HepG2 (cell line): ENCODE results near the gene KMT2E. TPM values are rescaled to one million over a fixed set of nuclear protein-coding genes. Genes with fewer than 3 reads are reported as not detected.

ENCODE experiments used
- ATAC-seq: fragments of 200-7000 bp; cut with Tn5 transposase; 3 replicates; pipeline ENCODE4 v1.9.1; 2020; ENCODE audit warnings: mild to moderate bottlenecking, moderate library complexity
- BruUV-seq: library from RNA; stranded (reverse); fragments of 400-500 nt; replicated peaks from 2 replicates; lab custom pipeline; 2021; lab: Mats Ljungman, UMichigan
- CTCF ChIA-PET: fragments of 300-600 bp; formaldehyde crosslinking; extraction: SDS; loops from one replicate; lab custom pipeline; 2021; ENCODE audit warnings: low total read pairs, inconsistent platforms, low intra/inter-chr PET ratio; lab: Yijun Ruan, JAX
- POLR2A ChIA-PET: fragments of 350-600 bp; sonication (Branson Sonifier 250); formaldehyde crosslinking; loops from one replicate; lab custom pipeline; 2020; ENCODE audit warnings: antibody characterized with exemption, inconsistent platforms; lab: Yijun Ruan, JAX
- DNase-seq: peaks from one replicate; pipeline ENCODE4 v3.0.0-alpha.2; 2015; ENCODE audit warnings: low spot score
- FAIRE-seq: peaks from 3 replicates; lab custom pipeline; 2011; peaks lifted over from hg19 to GRCh38; lab: Jason Lieb, UNC
- H2AFZ ChIP-seq: one replicate; pipeline ENCODE4 v1.6.1; 2011; ENCODE audit warnings: low read length, inconsistent platforms
- H3K27ac ChIP-seq: fragments of 300-600 bp; 3 replicates; pipeline ENCODE4 v1.8.0; 2011; ENCODE audit warnings: mixed run types, mild to moderate bottlenecking, mixed read lengths, low read length, inconsistent platforms; ENCODE audit not compliant: insufficient read depth; ENCODE audit errors: extremely low read length
- H3K27me3 ChIP-seq, 2 experiments: fragments of 200-600 bp in 1 of 2; 2 replicates in 1 of 2; 3 replicates in 1 of 2; pipeline versions ENCODE4 v1.6.0 to v1.8.0; 2011; ENCODE audit warnings: low read length in 2 of 2, mild to moderate bottlenecking in 2 of 2, moderate library complexity in 2 of 2, inconsistent platforms in 1 of 2; ENCODE audit not compliant: insufficient read depth in 2 of 2, control insufficient read depth in 1 of 2
- H3K36me3 ChIP-seq, 2 experiments: fragments of 200-600 bp in 1 of 2; replicated peaks in 1 of 2; 2 replicates in 1 of 2; 3 replicates in 1 of 2; pipeline versions ENCODE4 v1.5.1 to v1.8.0; 2011; ENCODE audit warnings: low read length in 2 of 2, inconsistent platforms in 1 of 2; ENCODE audit not compliant: insufficient read depth in 2 of 2, control insufficient read depth in 1 of 2
- H3K4me1 ChIP-seq: 2 replicates; pipeline ENCODE4 v1.5.1; 2012; ENCODE audit warnings: low read length, inconsistent platforms; ENCODE audit not compliant: insufficient read depth
- H3K4me2 ChIP-seq: 2 replicates; pipeline ENCODE4 v1.6.0; 2011; ENCODE audit warnings: low read depth, low read length, inconsistent platforms
- H3K4me3 ChIP-seq, 3 experiments: fragments of 200-600 bp in 1 of 3; sonication (generic), shearing (Covaris generic) in 1 of 3; replicated peaks in 1 of 3; 2 replicates each; pipeline ENCODE4 v1.5.1; 2011 to 2016; ENCODE audit warnings: low read length in 3 of 3, inconsistent platforms in 2 of 3, low read depth in 2 of 3, mild to moderate bottlenecking in 2 of 3, control low read depth in 1 of 3, mixed read lengths in 1 of 3; ENCODE audit not compliant: insufficient read depth in 1 of 3
- H3K79me2 ChIP-seq: one replicate; pipeline ENCODE4 v1.6.1; 2011; ENCODE audit warnings: low read length, inconsistent platforms; ENCODE audit not compliant: insufficient read depth
- H3K9ac ChIP-seq: 2 replicates; pipeline ENCODE4 v1.6.0; 2011; ENCODE audit warnings: mild to moderate bottlenecking, low read depth, low read length, inconsistent platforms; ENCODE audit not compliant: insufficient read depth
- H3K9me3 ChIP-seq: 2 replicates; pipeline ENCODE4 v1.5.1; 2012; ENCODE audit warnings: mild to moderate bottlenecking, low read length
- H4K20me1 ChIP-seq: 2 replicates; pipeline ENCODE4 v1.6.0; 2011; ENCODE audit warnings: inconsistent platforms, mild to moderate bottlenecking, low read length, moderate library complexity; ENCODE audit not compliant: insufficient read depth
- CENPT ChIP-seq: sonication (generic); formaldehyde crosslinking; IDR thresholded peaks from 2 replicates; pipeline ENCODE4 v1.8.0; 2022; ENCODE audit warnings: low read depth, mild to moderate bottlenecking, moderate library complexity, missing genetic modification reagents
- MAFK ChIP-seq, 2 experiments: IDR thresholded peaks in 1 of 2; conservative IDR thresholded peaks in 1 of 2; 2 replicates each; pipeline ENCODE4 v1.6.1; 2011; ENCODE audit warnings: improper control_type of control experiment in 2 of 2, low read length in 2 of 2
- MEIS1 ChIP-seq: sonication (generic); formaldehyde crosslinking; IDR thresholded peaks from 2 replicates; pipeline ENCODE4 v1.9.0; 2021; ENCODE audit warnings: mild to moderate bottlenecking, missing genetic modification reagents, moderate library complexity, borderline replicate concordance
- MXD4 ChIP-seq: IDR thresholded peaks from 2 replicates; pipeline ENCODE4 v1.6.1; 2016; ENCODE audit warnings: mild to moderate bottlenecking, missing biosample characterization, missing genetic modification reagents
- PHF8 ChIP-seq: sonication (generic); formaldehyde crosslinking; IDR thresholded peaks from 2 replicates; pipeline ENCODE4 v1.5.0; 2020; ENCODE audit warnings: missing genetic modification reagents
- RFXANK ChIP-seq: IDR thresholded peaks from 2 replicates; pipeline ENCODE4 v1.6.1; 2016
- SKI ChIP-seq: fragments of 450-650 bp; IDR thresholded peaks from one replicate; pipeline ENCODE4 v1.6.1; 2018; ENCODE audit warnings: mild to moderate bottlenecking; ENCODE audit not compliant: partially characterized antibody
- SNRNP70 ChIP-seq: fragments of 200-400 bp; formaldehyde crosslinking; IDR thresholded peaks from 2 replicates; pipeline ENCODE4 v1.6.1; 2017; ENCODE audit warnings: mild to moderate bottlenecking, low read depth, low read length, moderate library complexity
- SYNCRIP ChIP-seq: fragments of 200-400 bp; formaldehyde crosslinking; IDR thresholded peaks from 2 replicates; pipeline ENCODE4 v1.6.1; 2018; ENCODE audit warnings: mild to moderate bottlenecking, low read depth, low read length; ENCODE audit not compliant: insufficient read depth
- U2AF2 ChIP-seq: fragments of 200-400 bp; formaldehyde crosslinking; IDR thresholded peaks from 2 replicates; pipeline ENCODE4 v1.6.1; 2017; ENCODE audit warnings: low read depth, mild to moderate bottlenecking, low read length
- ZNF30 ChIP-seq: sonication (generic); formaldehyde crosslinking; IDR thresholded peaks from 2 replicates; pipeline ENCODE4 v1.5.0; 2020; ENCODE audit warnings: mild to moderate bottlenecking, missing genetic modification reagents
- ZNF430 ChIP-seq: sonication (generic); formaldehyde crosslinking; IDR thresholded peaks from 2 replicates; pipeline ENCODE4 v1.9.0; 2021; ENCODE audit warnings: mild to moderate bottlenecking, missing genetic modification reagents
- ZNF614 ChIP-seq: IDR thresholded peaks from 2 replicates; pipeline ENCODE4 v1.6.1; 2018; ENCODE audit warnings: missing biosample characterization, missing genetic modification reagents, inconsistent platforms, borderline replicate concordance
- ZNF749 ChIP-seq: sonication (generic); formaldehyde crosslinking; IDR thresholded peaks from 2 replicates; pipeline ENCODE4 v1.8.0; 2022; ENCODE audit warnings: mild to moderate bottlenecking, missing genetic modification reagents, moderate library complexity, borderline replicate concordance
- ZNF782 ChIP-seq: sonication (generic); formaldehyde crosslinking; IDR thresholded peaks from 2 replicates; pipeline ENCODE4 v1.4.0; 2020; ENCODE audit warnings: missing genetic modification reagents, mild to moderate bottlenecking, borderline replicate concordance
- ZSCAN9 ChIP-seq: IDR thresholded peaks from 2 replicates; pipeline ENCODE4 v1.6.1; 2016; ENCODE audit warnings: borderline replicate concordance
- WGBS: methylation state at CpG from one replicate; pipeline ENCODE4 v1.1.6; 2017; ENCODE audit warnings: low lambda C conversion rate; 5-methylcytosine and 5-hydroxymethylcytosine counted together
- in situ Hi-C: cut with HindIII; loops from 2 replicates; pipeline ENCODE4 v1.10.0; 2017; ENCODE audit warnings: low pct_unique_long_range_greater_than_20kb; ENCODE audit not compliant: extremely low pct_ligation_motif_present
- intact Hi-C: fragments of 100-400 bp; cut with micrococcal nuclease; formaldehyde crosslinking; loops from one replicate; pipeline ENCODE4 v1.10.0; 2022; ENCODE audit not compliant: unreplicated experiment
- polyA plus RNA-seq, 8 experiments: library from polyadenylated mRNA; depleted of rRNA in 3 of 8; stranded (reverse) in 7 of 8; unstranded in 1 of 8; fragments of >200 nt; fragmentation: Illumina TruSeq in 4 of 8; extraction: Trizol in 4 of 8; gene quantifications; 2 replicates each; pipeline versions ENCODE4 v1.2.1 to v1.2.3, GENCODE V29; 2011 to 2016; ENCODE audit warnings: low read depth in 4 of 8, missing spikeins in 1 of 8, mixed read lengths in 1 of 8; ENCODE audit not compliant: insufficient read depth in 1 of 8
- total RNA-seq, 5 experiments: library from RNA; depleted of rRNA; stranded (reverse); fragments of >200 nt; fragmentation: Illumina TruSeq; extraction: Trizol; gene quantifications; 2 replicates each; pipeline ENCODE4 v1.2.3, GENCODE V29; 2016; ENCODE audit warnings: low read depth in 1 of 5

Gene KMT2E
- total and polyA plus RNA-seq, 2 of the 13 experiments (the other 11 are each of a cell fraction or from before 2014, with no cell fraction given), result 6.3 to 24.4 TPM

DNA sequence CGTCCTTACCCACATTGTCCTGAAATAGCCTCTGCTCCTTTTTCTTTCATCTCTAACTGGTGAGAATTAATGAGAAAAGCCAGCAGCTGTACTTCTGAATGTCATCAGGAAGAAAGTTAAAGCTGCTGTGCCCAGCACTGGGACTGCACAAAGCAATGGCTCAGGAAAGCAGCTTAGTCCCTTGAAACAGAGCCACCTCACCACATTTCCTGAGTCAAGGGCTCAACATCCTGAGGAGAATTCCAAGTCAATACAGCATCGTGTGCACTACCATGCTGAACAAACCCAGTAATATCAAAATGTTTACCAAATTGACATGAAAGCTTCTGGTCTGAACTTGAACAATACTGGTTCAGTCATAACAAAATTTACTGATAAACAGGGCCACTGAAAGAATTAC is 140.1 kb downstream of the KMT2E start:
- no peak for DNase-seq
- no peak for FAIRE-seq
- no peak overlapping the region for H3K4me2 ChIP-seq
- no peak overlapping the region for H3K27ac ChIP-seq
- no peak for ATAC-seq
- H3K9ac ChIP-seq, result no peak overlapping the region
- no peak overlapping the region for H3K4me3 ChIP-seq
- POLR2A ChIA-PET, result no interaction called here
- WGBS, result 67% methylated on average over 2 of the region's 2 CpGs
- peaks cover 1 to 7% of the 10 kb centered on the region in 2 experiments; a peak in 3 of 5 replicates for H3K36me3 ChIP-seq
- intact Hi-C loops, result no loop called here
- H3K9me3 ChIP-seq, result no peaks in the 10 kb centered on the region
- no peak for TF ChIP-seq ZNF430
- no peak for TF ChIP-seq ZNF782 (CRISPR knock-in tag)
- no peak for TF ChIP-seq ZSCAN9 (CRISPR knock-in tag)
- TF ChIP-seq PHF8, result no peak
- no peak for TF ChIP-seq ZNF614
- no peak for TF ChIP-seq U2AF2
- TF ChIP-seq MEIS1 (CRISPR knock-in tag), result no peak
- TF ChIP-seq SYNCRIP, result no peak
- no peak for TF ChIP-seq SNRNP70
- no peak for TF ChIP-seq MAFK (conservative IDR thresholded peaks at IDR 0.05 in 1 of 2, IDR thresholded peaks at IDR 0.05 in 1 of 2; ENCODE audit: low read length in 2 of 2)
- no peak for TF ChIP-seq MXD4 (CRISPR knock-in tag)
- no peak for TF ChIP-seq RFXANK (CRISPR knock-in tag)
- TF ChIP-seq CENPT (CRISPR knock-in tag), result no peak
- TF ChIP-seq ZNF749 (CRISPR knock-in tag), result no peak
- TF ChIP-seq SKI, result no peak
- no peak for TF ChIP-seq ZNF30 (CRISPR knock-in tag)
- TF ChIP-seq, all 625 proteins: peak for 0
- Histone ChIP-seq H3K27me3 (no peaks in the 10 kb centered on the region), H3K4me1 (no peaks in the 10 kb centered on the region), H2AFZ (no peak overlapping the region), H3K79me2 (no peaks in the 10 kb centered on the region), H4K20me1 (no peaks in the 10 kb centered on the region; the same call in 1 of the 2 replicates)
- no TSS peak for BruUV-seq
- CTCF ChIA-PET, result no interaction called here
- in situ Hi-C loops, result no loop called here
